CD14-positive monocyte (primary cell): ENCODE data around the gene TNFRSF19. TPM values are rescaled to one million over a fixed set of nuclear protein-coding genes. Genes with fewer than 3 reads are reported as not detected.

Experiments used
- DNase-seq, 3 donors: peaks; one replicate each; pipeline ENCODE4 v3.0.0-alpha.2; 2011 to 2022
- H2AFZ ChIP-seq: 2 replicates; pipeline ENCODE4 v1.6.0; 2012; ENCODE audit warnings: mild to moderate bottlenecking, low read depth, low read length, inconsistent platforms; ENCODE audit not compliant: insufficient read depth, poor library complexity, severe bottlenecking
- H3K27ac ChIP-seq, 2 donors: 1 replicate in 1 of 2; 2 replicates in 1 of 2; pipeline ENCODE4 v1.5.1; 2012 to 2013; ENCODE audit warnings: low read length in 2 of 2, control low read depth in 1 of 2, inconsistent platforms in 1 of 2, low read depth in 1 of 2, mild to moderate bottlenecking in 1 of 2
- H3K27me3 ChIP-seq, 2 donors: one replicate each; pipeline versions ENCODE4 v1.6.0 to v1.6.1; 2011 to 2013; ENCODE audit warnings: low read length in 2 of 2; ENCODE audit not compliant: control insufficient read depth in 2 of 2, insufficient read depth in 2 of 2
- H3K36me3 ChIP-seq, 2 donors: replicated peaks in 1 of 2; 1 replicate in 1 of 2; 2 replicates in 1 of 2; pipeline versions ENCODE4 v1.5.1 to v1.6.1; 2012 to 2013; ENCODE audit warnings: low read length in 2 of 2, control low read depth in 1 of 2, inconsistent platforms in 1 of 2, mild to moderate bottlenecking in 1 of 2; ENCODE audit not compliant: insufficient read depth in 2 of 2, control insufficient read depth in 1 of 2
- H3K4me1 ChIP-seq, 2 donors: 1 replicate in 1 of 2; 2 replicates in 1 of 2; pipeline versions ENCODE4 v1.5.1 to v1.6.1; 2012 to 2013; ENCODE audit warnings: low read length in 2 of 2, control low read depth in 1 of 2, inconsistent platforms in 1 of 2, mild to moderate bottlenecking in 1 of 2, moderate library complexity in 1 of 2; ENCODE audit not compliant: insufficient read depth in 2 of 2, control insufficient read depth in 1 of 2
- H3K4me2 ChIP-seq: replicated peaks from 2 replicates; pipeline ENCODE3; 2012; ENCODE audit warnings: low read length, moderate library complexity, mild to moderate bottlenecking; ENCODE audit not compliant: poor library complexity, severe bottlenecking; ENCODE audit errors: extremely low read depth
- H3K4me3 ChIP-seq, 3 experiments: fragments of 200-600 bp in 1 of 3; sonication (generic) in 1 of 3; replicated peaks in 1 of 3; 1 replicate in 2 of 3; 2 replicates in 1 of 3; pipeline ENCODE4 v1.5.1; 2011 to 2013; ENCODE audit warnings: low read length in 3 of 3, mild to moderate bottlenecking in 3 of 3, control low read depth in 2 of 3, low read depth in 2 of 3, inconsistent platforms in 1 of 3, moderate library complexity in 1 of 3
- H3K79me2 ChIP-seq: 2 replicates; pipeline ENCODE4 v1.6.0; 2012; ENCODE audit warnings: mild to moderate bottlenecking, control low read depth, inconsistent platforms, low read length, moderate library complexity; ENCODE audit not compliant: insufficient read depth
- H3K9ac ChIP-seq: 2 replicates; pipeline ENCODE4 v1.6.0; 2017; ENCODE audit warnings: low read length, mild to moderate bottlenecking; ENCODE audit not compliant: insufficient read depth, poor library complexity, severe bottlenecking
- H3K9me3 ChIP-seq, 2 donors: replicated peaks in 1 of 2; 1 replicate in 1 of 2; 2 replicates in 1 of 2; pipeline versions ENCODE4 v1.5.1 to v1.6.1; 2012 to 2013; ENCODE audit warnings: low read length in 2 of 2, control low read depth in 1 of 2; ENCODE audit not compliant: control insufficient read depth in 1 of 2, insufficient read depth in 1 of 2
- H4K20me1 ChIP-seq: 2 replicates; pipeline ENCODE4 v1.6.0; 2012; ENCODE audit warnings: mild to moderate bottlenecking, low read length, control low read depth, moderate library complexity; ENCODE audit not compliant: insufficient read depth
- H3K27ac Mint-ChIP-seq, 7 donors: one replicate each; pipeline ENCODE4 v1.8.0; 2020; ENCODE audit warnings: mild to moderate bottlenecking in 7 of 7, mixed read lengths in 7 of 7, moderate library complexity in 6 of 7, inconsistent platforms in 2 of 7
- H3K27me3 Mint-ChIP-seq, 3 donors: one replicate each; pipeline ENCODE4 v1.8.0; 2021 to 2022; ENCODE audit warnings: low read depth in 3 of 3, mild to moderate bottlenecking in 3 of 3, mixed read lengths in 3 of 3, moderate library complexity in 3 of 3, inconsistent platforms in 1 of 3
- H3K36me3 Mint-ChIP-seq, 2 donors: one replicate each; pipeline ENCODE4 v1.8.0; 2020; ENCODE audit warnings: mixed read lengths in 2 of 2, inconsistent platforms in 1 of 2, mild to moderate bottlenecking in 1 of 2
- H3K4me1 Mint-ChIP-seq: one replicate; pipeline ENCODE4 v1.8.0; 2020; ENCODE audit warnings: mild to moderate bottlenecking, mixed read lengths
- H3K4me3 Mint-ChIP-seq, 2 donors: one replicate each; pipeline ENCODE4 v1.8.0; 2020; ENCODE audit warnings: mild to moderate bottlenecking in 2 of 2, mixed read lengths in 2 of 2, moderate library complexity in 1 of 2
- H3K9me3 Mint-ChIP-seq, 7 donors: one replicate each; pipeline ENCODE4 v1.8.0; 2020 to 2022; ENCODE audit warnings: mixed read lengths in 7 of 7, mild to moderate bottlenecking in 6 of 7, moderate library complexity in 6 of 7, inconsistent platforms in 2 of 7
- WGBS: methylation state at CpG from one replicate; pipeline ENCODE4 v1.1.5; 2013; ENCODE audit warnings: missing lambda C conversion rate; ENCODE audit not compliant: insufficient coverage; 5-methylcytosine and 5-hydroxymethylcytosine counted together
- intact Hi-C, 2 donors: fragments of 100-400 bp; cut with micrococcal nuclease; formaldehyde crosslinking; loops; one replicate each; pipeline versions ENCODE4 v1.15.0 to v1.15.1; 2023
- polyA plus RNA-seq, 3 donors: library from polyadenylated mRNA; depleted of rRNA in 1 of 3; unstranded in 2 of 3; stranded (reverse) in 1 of 3; fragments of 300-500 nt in 2 of 3; fragments of >200 nt in 1 of 3; fragmentation: Illumina TruSeq in 2 of 3; gene quantifications; 1 replicate in 2 of 3; 2 replicates in 1 of 3; pipeline ENCODE4 v1.2.3, GENCODE V29; 2012 to 2021
- TF ChIP-seq, protein P1 (sequence below): fragments of 200-600 bp; IDR thresholded peaks from one replicate; pipeline ENCODE4 v1.8.0; 2022; ENCODE audit warnings: antibody characterized with exemption, mild to moderate bottlenecking

Gene TNFRSF19
- polyA plus RNA-seq, 3 donors, result 0.11 TPM; not detected in 2

- Histone ChIP-seq H3K4me2 (no peak overlapping the region), H3K27me3 (no peaks in the 10 kb centered on the region), H3K79me2 (no peaks in the 10 kb centered on the region), H3K4me3 (no peak overlapping the region), H2AFZ (no peak overlapping the region), H4K20me1 (no peaks in the 10 kb centered on the region), H3K27ac (no peak overlapping the region), H3K36me3 (no peaks in the 10 kb centered on the region), H3K9ac (no peak overlapping the region), H3K4me1 (no peaks in the 10 kb centered on the region), H3K9me3 (peaks cover 0 to 8% of the 10 kb centered on the region in 2 donors)
- H3K27ac Mint-ChIP-seq, result no peak overlapping the region
- intact Hi-C loops, result no loop called here
- 81% methylated on average over 9 of the region's 11 CpGs for WGBS
- no peak for DNase-seq
- H3K9me3 Mint-ChIP-seq, result peaks cover 3 to 29% (median 10%) of the 10 kb centered on the region in 7 donors
- peaks cover 2 to 3% (median 2%) of the 10 kb centered on the region in 3 donors for H3K27me3 Mint-ChIP-seq
- no peaks in the 10 kb centered on the region for H3K36me3 Mint-ChIP-seq
- no peak overlapping the region for H3K4me3 Mint-ChIP-seq
- TF ChIP-seq, protein P1, sequence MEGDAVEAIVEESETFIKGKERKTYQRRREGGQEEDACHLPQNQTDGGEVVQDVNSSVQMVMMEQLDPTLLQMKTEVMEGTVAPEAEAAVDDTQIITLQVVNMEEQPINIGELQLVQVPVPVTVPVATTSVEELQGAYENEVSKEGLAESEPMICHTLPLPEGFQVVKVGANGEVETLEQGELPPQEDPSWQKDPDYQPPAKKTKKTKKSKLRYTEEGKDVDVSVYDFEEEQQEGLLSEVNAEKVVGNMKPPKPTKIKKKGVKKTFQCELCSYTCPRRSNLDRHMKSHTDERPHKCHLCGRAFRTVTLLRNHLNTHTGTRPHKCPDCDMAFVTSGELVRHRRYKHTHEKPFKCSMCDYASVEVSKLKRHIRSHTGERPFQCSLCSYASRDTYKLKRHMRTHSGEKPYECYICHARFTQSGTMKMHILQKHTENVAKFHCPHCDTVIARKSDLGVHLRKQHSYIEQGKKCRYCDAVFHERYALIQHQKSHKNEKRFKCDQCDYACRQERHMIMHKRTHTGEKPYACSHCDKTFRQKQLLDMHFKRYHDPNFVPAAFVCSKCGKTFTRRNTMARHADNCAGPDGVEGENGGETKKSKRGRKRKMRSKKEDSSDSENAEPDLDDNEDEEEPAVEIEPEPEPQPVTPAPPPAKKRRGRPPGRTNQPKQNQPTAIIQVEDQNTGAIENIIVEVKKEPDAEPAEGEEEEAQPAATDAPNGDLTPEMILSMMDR, result no peak
- peaks cover 2% of the 10 kb centered on the region for H3K4me1 Mint-ChIP-seq
Observed at GRCh38 chr13:23715762-23716235, 145.6 kb downstream of the TNFRSF19 start.

DNA sequence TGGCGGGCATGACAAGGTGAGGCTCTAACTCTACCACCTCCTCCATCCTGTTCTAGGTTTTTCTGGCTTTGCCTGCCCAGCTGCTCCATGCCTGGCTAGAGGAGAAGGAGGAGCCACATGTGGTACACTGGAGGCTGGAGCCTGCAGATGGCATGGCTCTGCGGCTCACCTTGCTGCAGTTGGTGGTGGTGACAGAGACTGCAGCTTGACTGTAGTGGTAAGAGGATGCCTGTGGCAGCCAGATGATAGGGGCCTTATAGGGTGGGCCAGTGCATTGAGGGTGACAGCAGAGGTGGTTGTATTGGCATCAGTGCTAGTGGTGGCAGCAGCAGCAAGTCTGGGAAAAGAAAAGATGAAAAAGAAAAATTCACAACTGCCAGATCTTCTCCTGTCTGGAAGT, 146.2 kb downstream of the TNFRSF19 start:
- no peak overlapping the region for H3K27ac Mint-ChIP-seq
- no peak for DNase-seq

More for the DNA sequence above, 146.2 kb downstream of the TNFRSF19 start:
- 100% methylated on average over 1 of the region's 2 CpGs for WGBS
- H3K9ac ChIP-seq, result no peak overlapping the region
- H3K9me3 ChIP-seq, result peaks cover 0 to 8% of the 10 kb centered on the region in 2 donors
- intact Hi-C loops, result no loop called here
- Mint-ChIP-seq H3K36me3 (no peaks in the 10 kb centered on the region), H3K9me3 (peaks cover 3 to 29% (median 10%) of the 10 kb centered on the region in 7 donors), H3K27me3 (peaks cover 2 to 3% (median 2%) of the 10 kb centered on the region in 3 donors), H3K4me3 (no peak overlapping the region), H3K4me1 (no peaks in the 10 kb centered on the region)
- no peak overlapping the region for H3K4me3 ChIP-seq
- TF ChIP-seq, protein P1, result no peak
- H3K36me3 ChIP-seq, result no peaks in the 10 kb centered on the region
- H4K20me1 ChIP-seq, result no peaks in the 10 kb centered on the region
- H3K27ac ChIP-seq, result no peak overlapping the region
- no peaks in the 10 kb centered on the region for H3K79me2 ChIP-seq
- no peaks in the 10 kb centered on the region for H3K4me1 ChIP-seq
- H3K4me2 ChIP-seq, result no peak overlapping the region
- no peaks in the 10 kb centered on the region for H3K27me3 ChIP-seq
- H2AFZ ChIP-seq, result no peak overlapping the region
